ENCODE results near the gene GTF2F1.
"Not testable (repeated sequence)": the region's sequence is repeated elsewhere in the genome, so short reads cannot be mapped to it uniquely, and the experiment has no call there.

Gene GTF2F1

GRCh38 chr19:6354098-6354674 lies 38.8 kb downstream of the GTF2F1 start:
- DNase-seq, result no peak

- no peak for DNase-seq
Measured at GRCh38 chr19:6352381-6353165, 40.4 kb downstream of the GTF2F1 start.

GRCh38 chr19:6350688-6351087 lies 42.3 kb downstream of the GTF2F1 start:
- DNase-seq, result no peak

GRCh38 chr19:6349271-6349670 lies 43.7 kb downstream of the GTF2F1 start:
- DNase-seq, result not testable (repeated sequence)

GRCh38 chr19:6343462-6343861 lies 49.5 kb downstream of the GTF2F1 start:
- no peak for DNase-seq

GRCh38 chr19:6340493-6341201 lies 52.3 kb downstream of the GTF2F1 start:
- DNase-seq, result no peak

GRCh38 chr19:6334490-6335285 lies 58.3 kb downstream of the GTF2F1 start:
- DNase-seq, result no peak

- DNase-seq, result no peak
Measured at GRCh38 chr19:6333439-6333838, 59.5 kb downstream of the GTF2F1 start, which contains the start of gene ACER1. Gene ACER1, minus strand, starts transcription at chr19:6333612. Its CDS starts 61 bp downstream, at chr19:6333551.
